HT-29 (cell line): ENCODE measurements around the gene WDR62. TPM values are rescaled to one million over a fixed set of nuclear protein-coding genes. Genes with fewer than 3 reads are reported as not detected.

ENCODE experiments used
- DNase-seq: peaks from one replicate; pipeline ENCODE4 v3.0.0-alpha.2; 2015; ENCODE audit warnings: low spot score
- total RNA-seq: library from RNA; depleted of rRNA; stranded (reverse); fragments of >200 nt; shearing (Covaris generic); gene quantifications from 2 replicates; pipeline ENCODE4 v1.2.3, GENCODE V29; 2014; rRNA removed

The WDR62 gene
- total RNA-seq, 1 experiment from 2014 or later, result 49.0 TPM

- DNase-seq, result peak; percentile 100
These were observed 85.0 kb downstream of the WDR62 start, which contains the start of gene CAPNS1 for GRCh38 chr19:36139473-36140303. CAPNS1 (plus strand) TSS chr19:36140066; CDS start chr19:36141012, 946 bp downstream.

GRCh38 chr19:36140304-36141038 is 85.8 kb downstream of the WDR62 start:
- peak; percentile 65 for DNase-seq

- peak; percentile 99 for DNase-seq
These were observed 86.6 kb downstream of the WDR62 start for GRCh38 chr19:36141039-36141927.

GRCh38 chr19:36142046-36142445 is 87.3 kb downstream of the WDR62 start:
- no peak for DNase-seq

- no peak for DNase-seq
These were observed 87.8 kb downstream of the WDR62 start for GRCh38 chr19:36142496-36142895.

GRCh38 chr19:36144624-36145023 is 89.9 kb downstream of the WDR62 start:
- DNase-seq, result no peak

GRCh38 chr19:36149673-36150406 is 95.1 kb downstream of the WDR62 start:
- no peak for DNase-seq

- DNase-seq, result no peak
These were observed 95.9 kb downstream of the WDR62 start for GRCh38 chr19:36150586-36150985.

- no peak for DNase-seq
These were observed 96.7 kb downstream of the WDR62 start for GRCh38 chr19:36151144-36152018.

GRCh38 chr19:36152019-36152351 is 97.3 kb downstream of the WDR62 start:
- DNase-seq, result no peak

- no peak for DNase-seq
These were observed 97.8 kb downstream of the WDR62 start, which contains the start of gene COX7A1 for GRCh38 chr19:36152352-36153091. COX7A1 (minus strand) TSS chr19:36152447; CDS start chr19:36152407, 40 bp downstream.

- DNase-seq, result no peak
These were observed 98.4 kb downstream of the WDR62 start for GRCh38 chr19:36153126-36153525.

Other genes starting within 250 kb of the WDR62 start
- gene PRODH2, start 242.1 kb upstream of the WDR62 start, total RNA-seq, result not detected in 2 replicates
- not detected in 2 replicates for gene NPHS1, start 202.4 kb upstream of the WDR62 start, total RNA-seq
- gene KIRREL2, start 198.0 kb upstream of the WDR62 start, total RNA-seq, result not detected in 2 replicates
- 7.0 and 12.6 TPM in 2 replicates for gene APLP1, start 186.3 kb upstream of the WDR62 start, total RNA-seq
- gene NFKBID, start 154.4 kb upstream of the WDR62 start, total RNA-seq, result 26.6 and 31.0 TPM in 2 replicates
- gene HCST, start 152.4 kb upstream of the WDR62 start, total RNA-seq, result 0.47 TPM in 1 of 2 replicates, not detected in the other
- not detected in 2 replicates for gene TYROBP, start 146.6 kb upstream of the WDR62 start, total RNA-seq
- 3.0 and 6.5 TPM in 2 replicates for gene LRFN3, start 118.5 kb upstream of the WDR62 start, total RNA-seq
- gene SDHAF1, start 59.7 kb upstream of the WDR62 start, total RNA-seq, result 70.6 and 70.7 TPM in 2 replicates
- gene SYNE4, start 46.1 kb upstream of the WDR62 start, total RNA-seq, result 8.6 and 9.4 TPM in 2 replicates
- 90.6 and 124 TPM in 2 replicates for gene ALKBH6, start 40.7 kb upstream of the WDR62 start, total RNA-seq
- 0.13 and 0.31 TPM in 2 replicates for gene CLIP3, start 22.0 kb upstream of the WDR62 start, total RNA-seq
- 4.3 and 7.2 TPM in 2 replicates for gene THAP8, start 612 bp upstream of the WDR62 start, total RNA-seq
- not detected in 2 replicates for gene OVOL3, start 56.2 kb downstream of the WDR62 start, total RNA-seq
- gene POLR2I, start 60.0 kb downstream of the WDR62 start, total RNA-seq, result 397 and 423 TPM in 2 replicates
- 420 and 425 TPM in 2 replicates for gene TBCB, start 60.6 kb downstream of the WDR62 start, total RNA-seq
- gene CAPNS1, start 85.2 kb downstream of the WDR62 start, total RNA-seq, result 645 and 661 TPM in 2 replicates
- gene COX7A1, start 97.5 kb downstream of the WDR62 start, total RNA-seq, result not detected in 2 replicates
- 3.3 and 8.0 TPM in 2 replicates for gene ZNF565, start 159.8 kb downstream of the WDR62 start, total RNA-seq
- 41.1 and 50.2 TPM in 2 replicates for gene ZNF146, start 160.2 kb downstream of the WDR62 start, total RNA-seq